Measurements from ENCODE around the gene PTPRN2. TPM values are rescaled to one million over a fixed set of nuclear protein-coding genes. Genes with fewer than 3 reads are reported as not detected.

Gene PTPRN2
- total RNA-seq, 1 experiment from 2014 or later = 2.1 TPM

DNA sequence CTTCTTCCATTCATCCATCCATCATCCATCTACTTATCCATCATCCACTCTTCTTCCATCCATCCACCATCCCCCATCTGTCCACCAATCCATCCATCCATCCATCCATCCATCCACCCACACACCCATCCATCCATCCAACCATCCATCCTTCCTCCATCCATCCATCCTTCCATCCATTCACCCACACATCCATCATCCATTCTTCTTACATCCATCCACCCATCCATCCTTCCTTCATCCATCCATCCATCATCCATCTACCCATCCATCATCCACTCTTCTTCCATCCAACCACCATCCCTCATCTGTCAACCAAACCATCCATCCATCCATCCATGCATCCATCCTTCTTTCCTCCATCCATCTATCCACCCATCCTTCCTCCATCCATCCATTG lies 821.5 kb downstream of the PTPRN2 start:
- POLR2A ChIA-PET = no interaction called here
- Histone ChIP-seq H3K36me3 (ENCODE audit: control insufficient read depth in 1 of 2, insufficient read depth in 2 of 2, low read length in 2 of 2) (no peaks in the 10 kb centered on the region), H3K4me1 (ENCODE audit: control insufficient read depth in 1 of 2, insufficient read depth in 2 of 2, low read length in 2 of 2) (no peaks in the 10 kb centered on the region), H3K9ac (ENCODE audit: low read length) (no peak overlapping the region), H3K9me3 (ENCODE audit: control insufficient read depth in 1 of 2, insufficient read depth in 1 of 2, low read depth in 1 of 2, low read length in 2 of 2) (peaks cover 0 to 2% of the 10 kb centered on the region in 2 experiments; a peak in 2 of 4 replicates), H2AFZ (ENCODE audit: low read depth, low read length, poor library complexity, severe bottlenecking) (no peak overlapping the region), H3K27ac (ENCODE audit: low read depth, low read length) (no peak overlapping the region), H3K79me2 (ENCODE audit: insufficient read depth, low read length) (no peaks in the 10 kb centered on the region), H3K27me3 (ENCODE audit: insufficient read depth, low read length) (no peaks in the 10 kb centered on the region), H3K9me2 (ENCODE audit: insufficient read depth) (no peaks in the 10 kb centered on the region), H3K4me2 (ENCODE audit: low read length) (no peak overlapping the region), H3K4me3 (replicated peaks in 1 of 2; ENCODE audit: low read depth in 1 of 2, low read length in 2 of 2) (no peak overlapping the region), H4K20me1 (ENCODE audit: insufficient read depth) (no peaks in the 10 kb centered on the region)
- intact Hi-C loops (cut with micrococcal nuclease) = no loop called here
- BruUV-seq (replicated peaks) = no TSS peak
- TF ChIP-seq FOSL1 (IDR thresholded peaks at IDR 0.05; ENCODE audit: low read depth) (no peak), POLR2A (IDR thresholded peaks at IDR 0.05; ENCODE audit: borderline replicate concordance, extremely low read depth, insufficient read depth, insufficient read length) (no peak), EZH2 (IDR thresholded peaks at IDR 0.05) (no peak), CEBPB (IDR thresholded peaks at IDR 0.05; ENCODE audit: low read depth) (no peak), RAD21 (IDR thresholded peaks at IDR 0.05; ENCODE audit: low read depth) (no peak), POLR2AphosphoS5 (IDR thresholded peaks at IDR 0.05; ENCODE audit: low read depth, low read length) (no peak), EGR1 (IDR thresholded peaks at IDR 0.05; ENCODE audit: low read depth) (no peak), SP1 (IDR thresholded peaks at IDR 0.05; ENCODE audit: low read depth) (no peak), TCF7L2 (IDR thresholded peaks at IDR 0.05; ENCODE audit: borderline replicate concordance, extremely low read depth, insufficient read depth, insufficient read length) (no peak), JUND (IDR thresholded peaks at IDR 0.05) (no peak), YY1 (IDR thresholded peaks at IDR 0.05; ENCODE audit: extremely low read depth, insufficient replicate concordance, low read depth, low read length) (no peak), SRF (IDR thresholded peaks at IDR 0.05; ENCODE audit: low read depth) (no peak)
- TF ChIP-seq, protein P1, sequence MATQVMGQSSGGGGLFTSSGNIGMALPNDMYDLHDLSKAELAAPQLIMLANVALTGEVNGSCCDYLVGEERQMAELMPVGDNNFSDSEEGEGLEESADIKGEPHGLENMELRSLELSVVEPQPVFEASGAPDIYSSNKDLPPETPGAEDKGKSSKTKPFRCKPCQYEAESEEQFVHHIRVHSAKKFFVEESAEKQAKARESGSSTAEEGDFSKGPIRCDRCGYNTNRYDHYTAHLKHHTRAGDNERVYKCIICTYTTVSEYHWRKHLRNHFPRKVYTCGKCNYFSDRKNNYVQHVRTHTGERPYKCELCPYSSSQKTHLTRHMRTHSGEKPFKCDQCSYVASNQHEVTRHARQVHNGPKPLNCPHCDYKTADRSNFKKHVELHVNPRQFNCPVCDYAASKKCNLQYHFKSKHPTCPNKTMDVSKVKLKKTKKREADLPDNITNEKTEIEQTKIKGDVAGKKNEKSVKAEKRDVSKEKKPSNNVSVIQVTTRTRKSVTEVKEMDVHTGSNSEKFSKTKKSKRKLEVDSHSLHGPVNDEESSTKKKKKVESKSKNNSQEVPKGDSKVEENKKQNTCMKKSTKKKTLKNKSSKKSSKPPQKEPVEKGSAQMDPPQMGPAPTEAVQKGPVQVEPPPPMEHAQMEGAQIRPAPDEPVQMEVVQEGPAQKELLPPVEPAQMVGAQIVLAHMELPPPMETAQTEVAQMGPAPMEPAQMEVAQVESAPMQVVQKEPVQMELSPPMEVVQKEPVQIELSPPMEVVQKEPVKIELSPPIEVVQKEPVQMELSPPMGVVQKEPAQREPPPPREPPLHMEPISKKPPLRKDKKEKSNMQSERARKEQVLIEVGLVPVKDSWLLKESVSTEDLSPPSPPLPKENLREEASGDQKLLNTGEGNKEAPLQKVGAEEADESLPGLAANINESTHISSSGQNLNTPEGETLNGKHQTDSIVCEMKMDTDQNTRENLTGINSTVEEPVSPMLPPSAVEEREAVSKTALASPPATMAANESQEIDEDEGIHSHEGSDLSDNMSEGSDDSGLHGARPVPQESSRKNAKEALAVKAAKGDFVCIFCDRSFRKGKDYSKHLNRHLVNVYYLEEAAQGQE (IDR thresholded peaks at IDR 0.05; ENCODE audit: low read depth) = no peak
- CTCF ChIA-PET = no interaction called here
- DNase-seq (ENCODE audit: low read depth, low spot score) (no peak), ATAC-seq (no peak)
- RAD21 ChIA-PET (ENCODE audit: low non-redundant PET in 1 of 2, low total read pairs in 2 of 2, uncharacterized antibody in 2 of 2, unreplicated experiment in 2 of 2) = no interaction called here
